NCI-H128 (cell line): ENCODE results near the gene SLC17A7.
"Not testable (repeated sequence)": the region's sequence is repeated elsewhere in the genome, so short reads cannot be mapped to it uniquely, and the experiment has no call there.

Source experiments
- DNase-seq: peaks from one replicate; lab custom pipeline; 2025; ENCODE audit not compliant: unreplicated experiment; lab: John Stamatoyannopoulos, UW

SLC17A7 gene

GRCh38 chr19:49445997-49446396, 4.7 kb upstream of the SLC17A7 start:
- DNase-seq = no peak

GRCh38 chr19:49444100-49444700, 2.9 kb upstream of the SLC17A7 start:
- DNase-seq = not testable (repeated sequence)

GRCh38 chr19:49443366-49444099, 2.2 kb upstream of the SLC17A7 start:
- peak; percentile 93 for DNase-seq

- peak; percentile 54 for DNase-seq
These were observed 1.5 kb upstream of the SLC17A7 start for GRCh38 chr19:49442771-49443365.

- no peak for DNase-seq
These were observed 1.0 kb upstream of the SLC17A7 start for GRCh38 chr19:49442354-49442753.

GRCh38 chr19:49441960-49442350, 628 bp upstream of the SLC17A7 start:
- DNase-seq = no peak

GRCh38 chr19:49440439-49441209, 703 bp downstream of the SLC17A7 start:
- DNase-seq = no peak

GRCh38 chr19:49439836-49440235, 1.5 kb downstream of the SLC17A7 start:
- no peak for DNase-seq

- DNase-seq = no peak
These were observed 3.1 kb downstream of the SLC17A7 start for GRCh38 chr19:49438261-49438660.

- DNase-seq = no peak
These were observed 4.1 kb downstream of the SLC17A7 start for GRCh38 chr19:49437231-49437630.

- DNase-seq = no peak
These were observed 4.8 kb downstream of the SLC17A7 start for GRCh38 chr19:49436381-49437017.

- no peak for DNase-seq
These were observed 5.7 kb downstream of the SLC17A7 start for GRCh38 chr19:49435670-49436069.

- no peak for DNase-seq
These were observed 6.3 kb downstream of the SLC17A7 start for GRCh38 chr19:49434907-49435583.

- DNase-seq = no peak
These were observed 8.0 kb downstream of the SLC17A7 start for GRCh38 chr19:49433240-49433901.

GRCh38 chr19:49432141-49433073, 8.9 kb downstream of the SLC17A7 start:
- no peak for DNase-seq

GRCh38 chr19:49431330-49431749, 10.0 kb downstream of the SLC17A7 start:
- no peak for DNase-seq

GRCh38 chr19:49430678-49431329, 10.5 kb downstream of the SLC17A7 start:
- DNase-seq = no peak

GRCh38 chr19:49430172-49430677, 11.1 kb downstream of the SLC17A7 start:
- DNase-seq = no peak
